NCI-H1694 treated with DMSO at 0.1 percent for 48 hours (cell line): ENCODE measurements around the gene GABARAPL1.
"Not testable (repeated sequence)": the region's sequence is repeated elsewhere in the genome, so short reads cannot be mapped to it uniquely, and the experiment has no call there.

ENCODE experiments used
- DNase-seq: peaks from one replicate; lab custom pipeline; 2025; lab: John Stamatoyannopoulos, UW

The GABARAPL1 gene

GRCh38 chr12:10197879-10198278 is 14.8 kb upstream of the GABARAPL1 start:
- DNase-seq, result no peak

DNA sequence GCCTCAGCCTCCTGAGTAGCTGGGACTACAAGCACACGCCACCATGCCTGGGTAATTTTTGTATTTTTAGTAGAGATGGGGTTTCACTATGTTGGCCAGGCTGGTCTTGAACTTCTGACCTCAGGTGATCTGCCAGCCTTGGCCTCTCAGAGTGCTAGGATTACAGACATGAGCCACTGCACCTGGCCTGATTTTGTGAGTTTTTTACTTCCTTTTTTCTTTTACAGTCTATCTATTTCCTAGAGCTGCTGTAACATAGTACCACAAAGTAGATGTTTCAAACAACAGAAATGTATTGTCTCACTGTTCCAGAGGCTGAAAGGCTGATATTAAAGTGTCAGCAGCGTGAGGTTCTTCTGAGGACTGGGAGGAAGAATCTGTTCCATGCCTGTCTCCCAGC is 8.2 kb upstream of the GABARAPL1 start:
- not testable (repeated sequence) for DNase-seq

GRCh38 chr12:10205220-10205807 is 7.4 kb upstream of the GABARAPL1 start:
- no peak for DNase-seq

DNA sequence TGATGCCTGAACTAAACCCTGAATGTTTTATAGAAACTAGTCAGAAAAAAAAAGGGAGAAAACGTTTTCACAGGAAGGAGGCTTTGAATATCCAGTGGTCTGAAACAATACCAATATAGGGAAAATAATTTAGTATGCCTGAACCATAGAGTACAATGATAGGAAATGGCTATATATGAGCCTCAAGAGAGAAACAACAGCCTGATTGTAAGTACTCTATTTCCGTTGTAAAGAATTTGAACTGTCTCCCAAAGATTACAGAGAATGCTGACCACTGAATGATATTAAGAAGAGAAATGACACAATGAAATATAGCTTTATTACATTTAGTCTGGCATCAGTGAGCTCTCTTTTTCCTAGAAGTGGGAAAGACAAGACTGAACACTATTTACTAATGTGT is 5.5 kb upstream of the GABARAPL1 start:
- no peak for DNase-seq

DNA sequence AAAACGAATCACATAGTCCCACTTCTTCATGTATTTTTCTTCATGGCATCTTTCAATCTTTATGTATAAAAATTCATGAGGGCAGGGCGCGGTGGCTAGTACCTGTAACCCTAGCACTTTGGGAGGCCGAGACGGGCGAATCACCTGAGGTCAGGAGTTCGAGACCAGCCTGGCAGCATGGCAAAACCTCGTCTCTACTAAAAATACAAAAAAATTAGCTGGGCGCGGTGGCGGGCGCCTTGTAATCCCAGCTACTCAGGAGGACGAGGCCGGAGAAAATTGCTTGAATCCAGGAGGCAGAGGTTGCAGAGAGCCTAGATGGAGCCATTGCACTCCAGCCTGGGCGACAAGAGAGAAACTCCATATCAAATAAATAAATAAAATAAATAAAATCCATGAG is 2.5 kb upstream of the GABARAPL1 start:
- no peak for DNase-seq

- no peak for DNase-seq
These were observed 1.4 kb upstream of the GABARAPL1 start for GRCh38 chr12:10211101-10211939.

- DNase-seq, result no peak
These were observed 538 bp upstream of the GABARAPL1 start for GRCh38 chr12:10211940-10212738.

DNA sequence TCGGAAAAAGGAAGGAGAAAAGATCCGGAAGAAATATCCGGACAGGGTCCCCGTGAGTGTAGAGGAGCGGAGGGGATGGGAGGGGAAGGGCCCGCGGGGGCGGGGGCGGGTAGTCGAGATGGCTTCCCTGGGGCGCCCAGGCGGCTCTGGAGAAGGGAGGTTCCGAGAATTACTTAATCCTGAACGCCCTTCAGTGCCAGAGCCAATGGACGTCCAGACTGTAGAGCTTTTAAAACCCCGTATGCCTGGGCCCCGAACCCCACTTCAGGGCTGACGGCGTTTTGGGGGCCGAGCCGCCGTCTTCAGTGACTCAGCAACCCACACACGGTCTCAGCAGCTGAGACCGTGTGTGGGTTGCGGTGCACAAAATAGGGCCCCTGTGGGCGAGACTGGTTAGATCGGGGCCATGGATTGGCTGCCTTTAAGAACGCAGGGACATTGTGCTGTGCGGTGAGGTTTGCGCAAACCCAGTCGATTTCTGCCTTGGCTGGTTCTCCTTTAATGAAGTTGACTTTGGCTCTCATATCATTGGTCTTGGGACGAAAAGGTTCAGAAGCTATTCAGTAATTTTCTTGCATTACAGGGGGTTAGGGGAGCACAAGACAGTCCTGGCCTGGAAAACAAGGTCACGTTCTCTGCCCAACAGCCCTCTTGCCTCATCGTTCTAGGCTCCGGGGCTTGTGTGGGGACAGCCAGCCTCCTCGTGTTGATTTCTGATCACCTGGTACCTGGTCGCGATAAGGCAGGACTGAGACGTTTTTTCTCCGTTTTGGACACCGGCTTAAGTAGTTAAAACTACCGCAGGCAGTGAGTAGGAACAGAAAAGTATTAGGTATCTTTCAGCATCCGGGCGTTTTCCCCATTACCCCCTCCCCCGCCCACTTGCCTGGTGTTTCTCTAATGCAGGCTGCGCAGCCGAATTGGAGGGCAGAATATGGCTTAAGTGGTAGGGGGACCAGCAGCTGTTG is 775 bp downstream of the GABARAPL1 start:
- DNase-seq, result no peak

- no peak for DNase-seq
These were observed 1.6 kb downstream of the GABARAPL1 start for GRCh38 chr12:10214136-10214894.

- DNase-seq, result no peak
These were observed 2.2 kb downstream of the GABARAPL1 start for GRCh38 chr12:10214895-10215267.

DNA sequence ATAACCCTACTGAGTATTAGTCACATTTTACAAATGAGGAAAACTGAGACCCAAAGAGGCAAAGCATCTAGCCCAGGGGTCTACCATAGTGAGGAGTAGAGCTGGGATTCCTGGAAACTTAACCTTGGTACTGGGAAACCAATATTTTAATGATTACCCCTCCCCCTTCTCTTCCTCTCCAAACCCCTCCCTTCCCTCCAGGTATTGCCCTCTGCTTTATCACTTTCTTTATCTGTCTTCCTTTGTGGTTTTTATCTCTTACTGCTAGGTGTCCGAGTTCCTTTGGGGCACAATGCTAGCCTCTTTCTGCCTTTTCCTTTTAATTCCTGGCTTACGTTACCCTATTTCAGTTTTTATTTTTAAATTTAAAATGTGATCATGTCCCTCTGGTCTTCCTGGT is 2.8 kb downstream of the GABARAPL1 start:
- DNase-seq, result no peak

- DNase-seq, result not testable (repeated sequence)
These were observed 3.3 kb downstream of the GABARAPL1 start for GRCh38 chr12:10215946-10216345.

- DNase-seq, result no peak
These were observed 5.3 kb downstream of the GABARAPL1 start for GRCh38 chr12:10218021-10218420.

DNA sequence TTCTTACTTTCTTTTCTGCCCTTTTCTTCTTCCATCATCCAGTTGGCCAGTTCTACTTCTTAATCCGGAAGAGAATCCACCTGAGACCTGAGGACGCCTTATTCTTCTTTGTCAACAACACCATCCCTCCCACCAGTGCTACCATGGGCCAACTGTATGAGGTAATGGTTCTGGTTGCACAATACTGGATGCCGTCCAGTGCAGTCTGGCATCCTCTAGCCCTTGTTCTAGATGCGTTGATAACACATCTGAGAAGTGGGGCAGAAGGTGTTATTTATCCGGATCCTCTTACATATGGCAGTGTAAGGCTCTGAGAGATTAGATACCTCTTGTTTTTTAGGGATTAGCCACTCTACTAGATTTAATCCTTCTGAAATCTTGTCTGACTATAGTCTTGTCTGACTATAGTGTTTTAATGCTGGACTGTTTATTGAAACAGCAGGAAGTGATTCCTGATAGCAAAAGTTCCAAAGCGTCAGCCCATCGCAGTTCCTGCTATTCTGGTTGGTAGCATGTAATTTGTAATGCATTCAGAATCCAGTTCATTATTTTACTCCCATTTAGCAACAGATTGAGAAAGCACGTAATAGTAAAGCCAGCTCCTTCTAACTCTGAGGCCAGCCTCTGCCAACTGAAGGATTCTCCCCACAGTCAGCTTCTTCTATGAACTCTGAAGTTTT is 7.9 kb downstream of the GABARAPL1 start:
- DNase-seq, result no peak

DNA sequence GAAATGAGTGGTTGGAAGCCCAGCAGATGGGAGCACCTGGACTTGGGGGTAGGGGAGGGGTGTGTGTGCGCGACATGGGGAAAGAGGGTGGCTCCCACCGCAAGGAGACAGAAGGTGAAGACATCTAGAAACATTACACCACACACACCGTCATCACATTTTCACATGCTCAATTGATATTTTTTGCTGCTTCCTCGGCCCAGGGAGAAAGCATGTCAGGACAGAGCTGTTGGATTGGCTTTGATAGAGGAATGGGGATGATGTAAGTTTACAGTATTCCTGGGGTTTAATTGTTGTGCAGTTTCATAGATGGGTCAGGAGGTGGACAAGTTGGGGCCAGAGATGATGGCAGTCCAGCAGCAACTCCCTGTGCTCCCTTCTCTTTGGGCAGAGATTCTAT is 9.2 kb downstream of the GABARAPL1 start:
- no peak for DNase-seq

DNA sequence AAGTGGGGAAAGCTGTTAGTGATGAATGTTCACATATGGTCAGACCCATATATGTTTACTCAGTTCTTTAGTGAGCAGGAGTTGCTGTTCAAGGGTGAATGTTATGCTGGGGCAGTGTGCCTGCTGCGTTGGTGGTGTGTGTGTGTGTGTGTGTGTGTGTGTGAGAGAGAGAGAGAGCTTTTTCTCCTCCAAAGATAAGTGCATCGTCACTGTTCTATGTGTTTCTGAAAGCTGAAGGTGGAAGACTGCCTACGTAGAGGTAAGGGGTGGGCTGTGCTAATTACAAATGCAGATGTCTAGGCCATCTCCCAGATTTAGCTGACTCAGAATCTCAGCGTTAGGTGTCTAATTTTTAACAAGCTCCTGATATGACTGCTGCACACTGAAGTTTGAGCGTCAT is 10.5 kb downstream of the GABARAPL1 start:
- no peak for DNase-seq

DNA sequence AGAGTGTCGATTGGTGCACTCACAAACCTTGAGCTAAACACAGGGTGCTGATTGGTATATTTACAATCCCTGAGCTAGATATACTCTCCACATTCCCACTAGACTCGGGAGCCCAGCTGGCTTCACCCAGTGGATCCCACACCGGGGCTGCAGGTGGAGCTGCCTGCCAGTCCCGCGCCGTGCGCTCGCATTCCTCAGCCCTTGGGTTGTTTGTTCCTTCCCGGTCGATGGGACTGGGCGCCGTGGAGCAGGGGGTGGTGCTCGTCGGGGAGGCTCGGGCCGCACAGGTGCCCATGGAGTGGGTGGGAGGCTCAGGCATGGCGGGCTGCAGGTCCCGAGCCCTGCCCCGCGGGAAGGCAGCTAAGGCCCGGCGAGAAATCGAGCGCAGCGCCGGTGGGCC is 12.7 kb downstream of the GABARAPL1 start:
- DNase-seq, result not testable (repeated sequence)

DNA sequence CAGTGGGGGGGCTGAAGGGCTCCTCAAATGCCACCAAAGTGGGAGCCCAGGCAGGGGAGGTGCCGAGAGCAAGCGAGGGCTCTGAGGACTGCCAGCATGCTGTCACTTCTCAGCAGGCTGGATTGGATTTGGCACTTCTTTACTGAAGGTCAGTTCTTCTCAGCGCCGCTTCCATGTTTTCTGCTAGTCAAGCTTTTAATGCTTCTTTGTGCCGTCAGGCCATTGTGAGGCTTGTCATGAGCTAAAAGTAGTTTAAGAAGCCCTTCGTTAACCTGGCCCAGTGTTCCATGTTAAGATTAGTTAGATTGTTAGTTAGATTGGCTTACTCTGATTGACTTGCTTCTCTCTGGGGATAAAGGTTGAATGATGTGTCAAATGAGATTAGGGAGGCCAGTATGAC is 13.4 kb downstream of the GABARAPL1 start:
- DNase-seq, result no peak

DNA sequence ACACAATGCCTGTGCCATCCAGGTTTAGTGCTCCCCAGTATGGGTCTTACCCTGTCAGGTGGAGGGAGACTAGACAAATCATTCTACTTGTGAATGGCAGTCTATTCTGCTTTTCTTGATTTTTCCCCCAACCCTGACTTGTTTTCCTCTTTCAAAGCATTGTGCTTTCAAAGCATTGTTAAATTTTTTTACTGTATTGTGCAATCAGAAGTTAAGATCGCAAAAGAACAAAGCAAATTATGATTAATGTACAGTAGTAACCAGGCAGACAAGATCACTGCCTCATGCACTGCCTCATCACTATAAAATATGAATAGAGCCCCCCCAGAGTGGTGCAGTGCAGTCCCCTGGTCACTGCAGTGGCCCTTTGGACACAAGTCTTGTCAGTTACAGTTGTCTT is 14.1 kb downstream of the GABARAPL1 start:
- no peak for DNase-seq

DNA sequence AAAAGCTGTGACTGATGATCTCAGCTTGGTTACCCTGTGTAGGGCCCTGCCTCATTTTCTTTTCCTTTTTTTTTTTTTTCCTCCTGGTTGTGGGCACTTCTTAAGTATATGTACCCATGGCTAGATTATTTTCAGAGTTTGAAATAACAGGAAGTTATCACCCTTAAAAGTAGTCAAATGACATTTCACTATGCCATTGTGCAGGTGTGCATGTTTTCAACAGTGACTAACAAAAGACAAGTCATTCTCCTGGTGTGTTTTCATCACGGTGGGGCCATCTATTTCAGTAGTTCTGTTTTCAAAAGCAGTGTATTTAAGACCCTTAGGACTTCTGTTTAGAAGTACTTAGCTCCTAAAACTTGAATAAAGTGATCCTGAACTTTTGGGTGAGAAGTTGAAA is 15.0 kb downstream of the GABARAPL1 start:
- DNase-seq, result no peak
